Tibial nerve (tissue), 3 donors: ENCODE data around the gene IGF1R.

Experiments
- CTCF ChIP-seq, 5 experiments: fragments of 200-600 bp in 3 of 5; fragments of 450-650 bp in 2 of 5; sonication (generic) in 3 of 5; IDR thresholded peaks; one replicate each; pipeline ENCODE4 v1.5.1; 2016 to 2019; ENCODE audit warnings: antibody characterized with exemption in 5 of 5, mild to moderate bottlenecking in 3 of 5, moderate library complexity in 2 of 5
- POLR2A ChIP-seq, 2 donors: fragments of 450-650 bp; IDR thresholded peaks; one replicate each; pipeline ENCODE4 v1.6.1; 2017; ENCODE audit warnings: antibody characterized with exemption in 2 of 2, mild to moderate bottlenecking in 2 of 2, moderate library complexity in 2 of 2

- no peak for TF ChIP-seq CTCF (IDR thresholded peaks at IDR 0.05)
- no peak for TF ChIP-seq POLR2A (IDR thresholded peaks at IDR 0.05)
Observed at GRCh38 chr15:98943601-98944151, 295.3 kb downstream of the IGF1R start.
